Cardiac fibroblast (primary cell): ENCODE measurements around the gene HERC4.

ENCODE experiments used
- DNase-seq, 2 donors: peaks; one replicate each; pipeline versions ENCODE4 v3.0.0 to v3.0.0-alpha.2; 2010; ENCODE audit warnings: low read depth in 2 of 2
- H3K4me3 ChIP-seq, 2 donors: replicated peaks in 1 of 2; 1 replicate in 1 of 2; 2 replicates in 1 of 2; pipeline ENCODE4 v1.5.1; 2011; ENCODE audit warnings: low read depth in 2 of 2, low read length in 2 of 2, mild to moderate bottlenecking in 2 of 2, moderate library complexity in 1 of 2
- CTCF ChIP-seq: IDR thresholded peaks from one replicate; pipeline ENCODE4 v1.5.1; 2011; ENCODE audit warnings: low read depth, mild to moderate bottlenecking, low read length, inconsistent platforms

Gene HERC4

DNA sequence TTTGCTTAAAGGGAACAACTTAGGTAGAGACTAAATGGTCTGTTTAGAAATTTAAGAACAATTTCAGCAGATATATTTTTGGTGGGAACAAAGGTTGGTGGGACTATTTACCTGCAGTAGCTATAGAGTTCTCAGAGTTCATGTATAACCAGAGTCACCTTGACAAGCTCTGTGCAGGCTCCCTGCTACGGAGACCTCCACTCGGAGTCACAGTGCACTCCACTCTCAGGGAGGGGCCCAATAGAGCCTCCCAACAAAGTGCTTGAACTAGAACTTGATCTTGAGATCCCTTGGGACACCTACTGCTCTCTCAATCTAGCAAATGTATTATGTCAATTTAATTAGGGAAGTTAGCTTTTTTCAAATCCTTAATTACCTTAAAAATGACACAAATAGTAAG is 36.5 kb upstream of the HERC4 start:
- TF ChIP-seq CTCF = no peak

DNA sequence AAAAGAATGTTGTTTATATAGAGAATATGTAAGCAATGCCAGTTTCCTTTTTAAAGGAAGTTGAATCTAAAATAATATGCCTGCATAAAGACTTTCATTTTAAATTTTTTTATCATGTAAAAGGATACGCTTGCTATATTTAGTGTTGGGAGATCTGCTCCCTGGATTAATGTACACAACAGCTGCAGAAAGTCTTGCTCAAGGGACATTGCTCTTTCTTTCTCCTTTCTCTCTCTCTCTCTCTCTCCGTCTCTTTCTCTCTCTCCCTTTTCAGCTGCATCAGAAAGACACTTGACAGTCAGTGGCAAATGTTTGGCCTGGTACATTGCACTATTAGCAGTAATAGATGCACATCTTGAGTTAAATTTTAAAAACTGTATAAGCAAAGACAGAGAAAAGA is 34.9 kb upstream of the HERC4 start:
- no peak overlapping the region for H3K4me3 ChIP-seq
- no peak for TF ChIP-seq CTCF
- peak; percentile 17 to 46 for DNase-seq

More for the DNA sequence above, 36.5 kb upstream of the HERC4 start:
- no peak overlapping the region for H3K4me3 ChIP-seq
- DNase-seq = no peak

GRCh38 chr10:68109331-68109730 is 34.2 kb upstream of the HERC4 start, which contains the start of gene MYPN:
MYPN (plus strand) TSS chr10:68109488; CDS start chr10:68121439, 11,951 bp downstream.
- H3K4me3 ChIP-seq = no peak within 1 kb of the TSS
- no peak for TF ChIP-seq CTCF
- DNase-seq = no peak

DNA sequence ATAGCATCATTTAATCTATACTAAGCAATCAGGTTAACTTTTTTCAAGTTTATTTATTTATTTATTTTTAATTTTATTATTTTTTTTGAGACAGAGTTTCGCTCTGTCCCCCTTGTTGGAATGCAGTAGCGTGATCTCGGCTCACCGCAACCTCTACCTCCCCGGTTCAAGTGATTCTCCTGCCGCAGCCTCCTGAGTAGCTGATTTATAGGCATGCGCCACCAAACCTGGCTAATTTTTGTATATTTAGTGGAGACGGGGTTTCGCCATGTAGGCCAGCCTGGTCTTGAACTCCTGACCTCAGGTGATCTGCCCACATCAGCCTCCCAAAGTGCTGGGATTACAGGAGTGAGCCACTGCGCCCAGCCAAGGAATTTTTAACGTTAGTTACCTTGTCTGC is 33.6 kb upstream of the HERC4 start:
- no peak for DNase-seq
- no peak for TF ChIP-seq CTCF
- H3K4me3 ChIP-seq = no peak overlapping the region

DNA sequence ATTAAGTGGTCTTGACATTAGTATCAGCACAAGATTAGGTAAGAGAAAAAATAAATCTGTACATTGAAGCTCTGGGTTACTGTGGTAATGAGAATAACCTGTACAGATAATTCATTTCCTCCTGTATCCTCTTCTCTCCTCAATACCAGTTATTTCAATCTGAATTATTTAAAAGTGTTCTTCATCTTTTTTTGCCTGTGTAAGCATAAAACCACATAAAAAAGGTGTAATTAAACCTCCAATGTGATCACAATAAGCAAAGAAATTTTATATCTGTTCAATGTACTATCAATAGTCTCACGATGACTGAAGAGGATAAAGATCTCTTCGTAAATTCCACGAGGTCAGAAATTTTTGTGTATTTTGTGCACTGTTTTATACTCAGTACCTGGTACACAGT is 33.0 kb upstream of the HERC4 start:
- no peak overlapping the region for H3K4me3 ChIP-seq
- no peak for TF ChIP-seq CTCF
- DNase-seq = no peak

DNA sequence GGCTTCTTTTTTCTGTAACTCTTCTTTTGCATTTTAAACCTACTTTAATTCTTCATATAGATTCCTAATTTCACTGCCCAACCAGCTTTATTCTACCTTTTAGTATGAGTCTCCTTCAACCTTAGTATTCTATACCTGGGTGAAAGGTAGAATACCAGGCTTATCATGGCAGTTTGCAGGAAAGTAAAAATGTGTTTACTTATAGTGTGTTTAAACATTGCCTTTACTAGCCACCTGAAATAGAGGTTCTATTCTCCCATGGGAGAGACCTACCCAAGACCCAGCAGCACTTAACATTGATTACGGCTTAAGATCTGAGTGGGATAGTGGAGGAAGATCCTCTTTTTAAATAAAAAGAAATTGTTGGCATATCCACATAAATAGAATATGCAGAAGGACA is 32.6 kb upstream of the HERC4 start:
- H3K4me3 ChIP-seq = no peak overlapping the region
- TF ChIP-seq CTCF = no peak
- no peak for DNase-seq

DNA sequence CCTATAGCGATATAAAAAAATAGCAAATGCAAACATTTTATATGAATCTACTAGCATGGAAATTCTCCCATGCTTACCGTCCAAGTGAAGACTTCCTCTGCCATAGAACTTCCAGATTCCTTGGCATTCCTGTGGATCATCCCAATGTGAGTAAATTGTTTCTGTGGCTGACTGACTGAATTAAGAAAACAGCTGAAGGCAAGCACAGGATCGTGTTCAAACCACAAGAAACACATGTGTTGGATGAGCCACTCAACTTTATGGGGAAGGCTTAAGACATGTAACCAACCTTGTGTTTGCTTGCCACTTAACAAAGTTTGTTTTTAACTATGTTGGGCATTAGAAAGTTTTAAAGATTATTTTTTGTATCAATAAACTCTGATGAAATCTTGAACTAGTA is 31.6 kb upstream of the HERC4 start:
- DNase-seq = peak; percentile 46 to 79
- TF ChIP-seq CTCF = no peak
- H3K4me3 ChIP-seq = peak overlapping the region in 1 of 2 donors; percentile 2
